GM20431 (cell line): ENCODE data around the gene PTPRG.

Experiments used
- in situ Hi-C: fragments of 300-500 bp; cut with MseI, MboI; formaldehyde crosslinking; loops from one replicate; pipeline ENCODE4 v1.15.0; 2020; ENCODE audit warnings: low sequenced_read_pairs; ENCODE audit not compliant: unreplicated experiment

PTPRG gene

GRCh38 chr3:61964566-61964965 is 403.2 kb downstream of the PTPRG start:
- in situ Hi-C loops = no loop called here

DNA sequence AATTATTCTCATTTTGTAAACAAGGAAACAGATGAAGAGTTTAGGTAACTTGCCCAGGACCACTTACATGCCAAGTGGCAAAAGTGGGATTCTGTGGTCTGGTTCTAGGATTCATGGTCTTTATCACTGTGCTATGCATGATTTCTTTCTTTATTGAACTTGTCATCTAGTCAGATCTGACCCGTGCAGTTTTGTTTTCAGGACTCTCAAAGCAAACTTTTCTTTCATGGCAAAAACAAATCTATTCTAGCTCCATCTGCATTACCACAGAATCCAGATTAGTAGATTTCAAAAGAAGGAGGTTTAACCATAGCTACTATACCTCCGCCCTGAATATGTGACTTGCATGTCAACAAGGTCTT is 404.4 kb downstream of the PTPRG start:
- in situ Hi-C loops = no loop called here

GRCh38 chr3:61966200-61966599 is 404.8 kb downstream of the PTPRG start:
- in situ Hi-C loops = no loop called here

DNA sequence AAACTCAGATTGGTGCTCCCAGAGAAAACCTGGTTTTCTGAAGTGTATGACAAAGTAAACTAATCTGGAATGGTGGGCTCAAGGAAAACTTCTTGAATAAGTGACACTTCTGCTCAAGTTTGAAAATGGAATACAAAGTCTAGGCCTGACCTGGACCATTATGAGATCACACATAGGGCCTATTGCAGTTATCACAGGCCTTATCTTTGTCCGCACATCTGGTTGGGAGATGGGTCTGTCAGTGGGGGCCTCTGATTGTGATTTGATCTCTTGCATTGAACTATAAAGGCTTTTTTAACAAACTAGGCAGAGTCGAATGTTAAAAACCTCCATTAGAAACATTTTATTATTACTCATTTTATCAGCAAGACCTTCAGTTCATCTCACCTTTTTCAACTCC is 405.6 kb downstream of the PTPRG start:
- in situ Hi-C loops = no loop called here

GRCh38 chr3:61967937-61968336 is 406.6 kb downstream of the PTPRG start:
- in situ Hi-C loops = no loop called here

DNA sequence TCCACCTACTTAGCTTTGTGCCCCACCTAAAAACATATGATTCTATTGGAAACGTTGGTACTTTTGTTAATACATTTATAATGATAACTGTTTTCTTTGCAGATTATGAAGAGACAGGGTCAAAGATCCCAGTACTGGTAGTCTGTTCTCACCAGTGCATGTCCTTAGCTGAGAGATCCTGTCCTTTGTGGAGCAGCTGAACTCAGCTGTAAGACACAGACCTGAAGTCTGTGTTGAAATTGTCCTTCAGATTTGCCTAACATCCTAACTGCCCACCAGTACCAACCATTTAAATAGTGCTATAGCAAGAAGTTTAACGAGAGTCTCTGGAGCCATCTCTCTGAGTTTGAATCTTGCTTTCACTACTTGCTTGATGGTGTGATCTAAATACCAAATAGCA is 413.3 kb downstream of the PTPRG start:
- in situ Hi-C loops = no loop called here

- in situ Hi-C loops = no loop called here
Measured at GRCh38 chr3:61975199-61975598, 413.8 kb downstream of the PTPRG start.

GRCh38 chr3:61975936-61976335 is 414.6 kb downstream of the PTPRG start:
- in situ Hi-C loops = no loop called here

DNA sequence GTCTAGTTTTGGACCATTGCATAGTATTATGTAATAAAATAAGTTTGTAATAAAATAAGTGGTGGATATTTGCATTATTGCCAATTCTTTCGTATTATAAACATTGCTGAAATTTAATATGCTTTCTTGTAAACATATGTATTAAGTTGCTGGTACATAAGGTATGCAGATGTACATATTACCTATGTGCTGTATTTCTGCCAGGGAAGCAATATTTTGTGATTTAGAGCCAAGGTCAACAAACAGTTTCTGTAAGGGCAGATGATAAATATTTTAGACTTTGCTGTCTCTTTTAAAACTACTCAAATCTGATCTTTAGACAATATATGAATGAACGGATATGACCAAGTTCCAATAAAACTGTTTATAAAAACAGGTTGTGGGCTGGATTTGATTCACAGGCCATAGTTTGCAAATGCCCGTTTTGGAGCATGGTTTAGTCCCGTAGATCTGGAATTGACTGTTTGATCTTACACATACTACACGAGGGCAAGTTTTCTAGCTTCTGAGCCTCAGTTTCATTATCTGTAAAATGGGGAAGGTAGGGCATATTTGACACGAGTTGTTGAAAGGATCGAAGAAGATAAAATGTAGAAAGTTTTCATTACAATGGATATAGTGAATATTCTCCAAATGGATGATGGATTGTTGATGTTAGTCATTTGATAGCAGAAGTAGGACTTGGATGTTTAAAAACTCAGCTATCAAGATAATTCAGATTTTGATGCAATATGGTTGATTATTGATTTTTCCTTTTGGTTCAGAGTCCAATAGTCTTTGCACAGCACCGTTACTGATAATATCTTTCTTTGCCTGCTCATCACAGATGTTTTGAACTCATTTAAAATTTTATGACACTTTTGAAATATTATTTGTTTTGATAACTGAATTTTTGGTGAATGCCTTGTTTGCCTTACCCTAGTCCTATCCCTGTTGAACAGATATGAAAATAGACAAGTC is 417.4 kb downstream of the PTPRG start:
- in situ Hi-C loops = no loop called here

DNA sequence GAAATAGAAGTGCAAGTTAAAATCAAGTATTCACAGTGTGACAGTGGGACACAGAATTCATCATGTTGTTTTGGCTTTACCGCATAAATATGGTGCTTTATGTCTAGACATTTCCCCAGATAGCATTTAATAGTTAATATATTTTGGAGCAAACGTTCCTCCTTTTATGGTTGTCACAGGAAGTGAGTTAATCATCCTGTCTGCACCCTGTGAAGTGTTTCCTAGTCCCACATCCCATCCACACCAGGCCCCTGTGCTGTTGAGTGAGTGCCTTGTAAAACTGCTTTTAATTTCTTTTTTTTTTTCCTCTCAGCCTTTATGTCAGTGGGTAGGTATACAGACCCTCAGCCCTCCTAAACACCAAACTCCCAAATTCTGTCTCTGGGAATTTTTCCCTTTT is 418.3 kb downstream of the PTPRG start:
- in situ Hi-C loops = no loop called here

GRCh38 chr3:61980041-61980440 is 418.7 kb downstream of the PTPRG start:
- in situ Hi-C loops = no loop called here

- in situ Hi-C loops = no loop called here
Measured at GRCh38 chr3:61981060-61981459, 419.7 kb downstream of the PTPRG start.

- in situ Hi-C loops = no loop called here
Measured at GRCh38 chr3:61983479-61983878, 422.1 kb downstream of the PTPRG start.

DNA sequence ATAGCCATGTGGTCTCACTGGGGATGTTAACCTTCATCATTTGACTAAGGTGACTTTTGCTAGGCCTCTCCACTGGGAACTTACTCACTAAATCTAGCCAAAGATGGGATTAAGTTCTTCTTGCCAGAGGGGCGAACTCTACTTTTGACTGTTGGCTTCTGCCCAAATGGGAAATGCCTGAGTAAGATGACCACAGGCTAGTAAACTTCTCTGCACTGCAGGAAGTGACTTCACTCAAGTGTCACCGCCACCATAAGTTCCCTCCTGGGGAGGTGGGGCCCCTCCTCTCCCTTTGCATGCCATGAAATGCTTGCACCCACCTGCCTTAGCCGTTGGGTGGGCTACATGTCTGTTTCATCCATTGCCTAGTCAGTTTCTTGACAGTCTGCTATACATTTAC is 423.6 kb downstream of the PTPRG start:
- in situ Hi-C loops = no loop called here

DNA sequence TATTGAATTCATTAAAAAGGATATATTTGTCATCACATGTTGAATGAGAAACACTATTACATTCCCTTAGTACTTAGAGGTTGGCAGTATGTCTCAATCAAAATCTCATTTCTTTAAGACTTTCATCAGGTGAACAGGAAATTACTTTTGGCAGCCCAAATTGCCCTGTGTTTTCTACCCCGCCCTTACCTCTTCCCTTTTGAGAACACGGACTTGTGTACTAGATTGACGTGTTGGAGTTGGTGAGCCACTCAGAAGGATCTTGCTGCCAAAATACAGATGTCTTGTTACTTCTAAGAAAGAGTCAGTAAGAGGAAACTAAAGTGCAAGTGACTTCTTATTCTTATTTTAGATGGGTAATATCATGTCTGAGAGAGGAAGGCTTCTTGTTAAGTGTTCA is 425.1 kb downstream of the PTPRG start:
- in situ Hi-C loops = no loop called here

- in situ Hi-C loops = no loop called here
Measured at GRCh38 chr3:61989681-61990080, 428.3 kb downstream of the PTPRG start.

GRCh38 chr3:61990327-61991027 is 429.1 kb downstream of the PTPRG start:
- in situ Hi-C loops = no loop called here

GRCh38 chr3:61991706-61992105 is 430.3 kb downstream of the PTPRG start:
- in situ Hi-C loops = no loop called here

DNA sequence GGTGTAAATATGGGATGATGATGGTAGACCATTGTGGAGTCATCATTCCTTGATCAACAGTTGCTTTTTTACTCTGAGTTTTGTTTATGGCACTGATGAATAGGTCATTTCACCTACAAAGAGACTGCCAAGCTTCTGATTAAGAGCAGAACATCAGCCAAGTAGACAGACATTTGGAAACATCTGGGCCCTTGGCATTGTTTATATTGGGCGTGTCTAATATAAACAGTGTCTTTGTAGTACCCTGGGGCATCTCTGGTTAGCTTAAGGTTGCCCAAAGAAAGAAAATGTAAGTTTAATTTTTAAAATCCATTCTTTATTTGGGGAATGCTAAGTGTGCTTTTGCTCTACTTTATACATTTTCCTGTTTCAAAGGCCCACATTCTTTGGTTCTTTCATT is 435.0 kb downstream of the PTPRG start:
- in situ Hi-C loops = no loop called here

GRCh38 chr3:61997101-61997500 is 435.7 kb downstream of the PTPRG start:
- in situ Hi-C loops = no loop called here

- in situ Hi-C loops = no loop called here
Measured at GRCh38 chr3:62003835-62004234, 442.5 kb downstream of the PTPRG start.
